HepG2 (cell line): Measurements from ENCODE around the gene MZF1. TPM values are rescaled to one million over a fixed set of nuclear protein-coding genes. Genes with fewer than 3 reads are reported as not detected.

Experiments used
- GATAD2A ChIP-seq: IDR thresholded peaks from 2 replicates; pipeline ENCODE4 v1.6.1; 2016
- GLMP ChIP-seq: sonication (generic); formaldehyde crosslinking; IDR thresholded peaks from 2 replicates; pipeline ENCODE4 v1.9.0; 2021; ENCODE audit warnings: missing genetic modification reagents, mild to moderate bottlenecking, borderline replicate concordance
- GTF2F1 ChIP-seq: fragments of 150-350 bp; IDR thresholded peaks from 2 replicates; pipeline ENCODE4 v1.6.1; 2014; ENCODE audit warnings: low read length
- KDM3A ChIP-seq: IDR thresholded peaks from 2 replicates; pipeline ENCODE4 v1.6.1; 2018; ENCODE audit warnings: low read depth, missing compliant biosample characterization
- MNT ChIP-seq: fragments of 450-650 bp; IDR thresholded peaks from 2 replicates; pipeline ENCODE4 v1.6.1; 2016
- NFIB ChIP-seq: sonication (generic); formaldehyde crosslinking; IDR thresholded peaks from 2 replicates; pipeline ENCODE4 v1.9.0; 2021; ENCODE audit warnings: missing genetic modification reagents, mild to moderate bottlenecking, borderline replicate concordance
- SMARCC2 ChIP-seq: fragments of 450-650 bp; IDR thresholded peaks from 2 replicates; pipeline ENCODE4 v1.6.1; 2017; ENCODE audit warnings: antibody characterized with exemption, mild to moderate bottlenecking
- SNAI1 ChIP-seq: sonication (generic); formaldehyde crosslinking; IDR thresholded peaks from 2 replicates; pipeline ENCODE4 v1.5.0; 2020; ENCODE audit warnings: mild to moderate bottlenecking, missing genetic modification reagents, borderline replicate concordance
- SUZ12 ChIP-seq: fragments of 150-350 bp; IDR thresholded peaks from 2 replicates; pipeline ENCODE4 v1.6.1; 2014; ENCODE audit warnings: low read depth, low read length
- THRA ChIP-seq: sonication (generic); formaldehyde crosslinking; IDR thresholded peaks from 2 replicates; pipeline ENCODE4 v1.4.0; 2020; ENCODE audit warnings: missing genetic modification reagents, borderline replicate concordance
- YEATS4 ChIP-seq: sonication (generic); formaldehyde crosslinking; IDR thresholded peaks from 2 replicates; pipeline ENCODE4 v1.4.0; 2020; ENCODE audit warnings: missing genetic modification reagents, borderline replicate concordance
- ZBTB10 ChIP-seq: sonication (generic); formaldehyde crosslinking; IDR thresholded peaks from 2 replicates; pipeline ENCODE4 v1.4.0; 2020; ENCODE audit warnings: missing genetic modification reagents, borderline replicate concordance
- ZBTB49 ChIP-seq: sonication (generic); formaldehyde crosslinking; IDR thresholded peaks from 2 replicates; pipeline ENCODE4 v1.4.0; 2020; ENCODE audit warnings: missing genetic modification reagents, borderline replicate concordance
- ZKSCAN5 ChIP-seq: sonication (generic); formaldehyde crosslinking; IDR thresholded peaks from 2 replicates; pipeline ENCODE4 v1.5.1; 2020; ENCODE audit warnings: mild to moderate bottlenecking, missing genetic modification reagents
- ZNF136 ChIP-seq: sonication (generic); formaldehyde crosslinking; IDR thresholded peaks from 2 replicates; pipeline ENCODE4 v1.8.1; 2022; ENCODE audit warnings: low read depth, mild to moderate bottlenecking, moderate library complexity, missing genetic modification reagents
- ZNF292 ChIP-seq: sonication (generic); formaldehyde crosslinking; IDR thresholded peaks from 2 replicates; pipeline ENCODE4 v1.8.1; 2022; ENCODE audit warnings: mild to moderate bottlenecking, low read depth, missing genetic modification reagents, borderline replicate concordance
- ZNF33B ChIP-seq: sonication (generic); formaldehyde crosslinking; IDR thresholded peaks from 2 replicates; pipeline ENCODE4 v1.5.1; 2020; ENCODE audit warnings: mild to moderate bottlenecking, missing genetic modification reagents
- ZNF652 ChIP-seq: IDR thresholded peaks from 2 replicates; pipeline ENCODE4 v1.6.1; 2016; ENCODE audit warnings: low read depth, borderline replicate concordance
- ZNF773 ChIP-seq: sonication (generic); formaldehyde crosslinking; IDR thresholded peaks from 2 replicates; pipeline ENCODE4 v1.4.0; 2020; ENCODE audit warnings: missing genetic modification reagents, borderline replicate concordance
- ZSCAN20 ChIP-seq: sonication (generic); formaldehyde crosslinking; IDR thresholded peaks from 2 replicates; pipeline ENCODE4 v1.4.0; 2020; ENCODE audit warnings: missing genetic modification reagents, mild to moderate bottlenecking, borderline replicate concordance
- polyA plus RNA-seq, 8 experiments: library from polyadenylated mRNA; depleted of rRNA in 3 of 8; stranded (reverse) in 7 of 8; unstranded in 1 of 8; fragments of >200 nt; fragmentation: Illumina TruSeq in 4 of 8; extraction: Trizol in 4 of 8; gene quantifications; 2 replicates each; pipeline versions ENCODE4 v1.2.1 to v1.2.3, GENCODE V29; 2011 to 2016; ENCODE audit warnings: low read depth in 4 of 8, missing spikeins in 1 of 8, mixed read lengths in 1 of 8; ENCODE audit not compliant: insufficient read depth in 1 of 8
- total RNA-seq, 5 experiments: library from RNA; depleted of rRNA; stranded (reverse); fragments of >200 nt; fragmentation: Illumina TruSeq; extraction: Trizol; gene quantifications; 2 replicates each; pipeline ENCODE4 v1.2.3, GENCODE V29; 2016; ENCODE audit warnings: low read depth in 1 of 5

The MZF1 gene
- total and polyA plus RNA-seq, 2 of the 13 experiments (the other 11 are each of a cell fraction or from before 2014, with no cell fraction given): 3.1 to 8.1 TPM

GRCh38 chr19:58575183-58576041, 2.3 kb upstream of the MZF1 start (continued):
- no peak for TF ChIP-seq ZBTB10 (CRISPR knock-in tag)
- no peak for TF ChIP-seq THRA (CRISPR knock-in tag)
- TF ChIP-seq ZBTB49 (CRISPR knock-in tag): no peak
- peak; percentile 71; the same call in 1 of the 2 replicates for TF ChIP-seq KDM3A (CRISPR knock-in tag)
- no peak for TF ChIP-seq ZKSCAN5 (CRISPR knock-in tag)
- TF ChIP-seq SNAI1 (CRISPR knock-in tag): peak; percentile 35; the same call in 1 of the 2 replicates
- no peak for TF ChIP-seq ZNF292 (CRISPR knock-in tag)
- peak; percentile 75 for TF ChIP-seq YEATS4 (CRISPR knock-in tag)
- no peak for TF ChIP-seq ZNF136 (CRISPR knock-in tag)
- TF ChIP-seq ZNF33B (CRISPR knock-in tag): no peak; the same call in 1 of the 2 replicates
- TF ChIP-seq SMARCC2: no peak
- 0 out of 2 replicates have a peak, but pooled peaks have one; percentile 2 for TF ChIP-seq MNT
- TF ChIP-seq GLMP (CRISPR knock-in tag): no peak
- no peak; the same call in 1 of the 2 replicates for TF ChIP-seq GATAD2A
- no peak for TF ChIP-seq NFIB (CRISPR knock-in tag)
- TF ChIP-seq GTF2F1: no peak
- TF ChIP-seq ZSCAN20: no peak
- peak; percentile 54 for TF ChIP-seq SUZ12
- TF ChIP-seq ZNF773 (CRISPR knock-in tag): peak; percentile 40; the same call in 1 of the 2 replicates
- no peak for TF ChIP-seq ZNF652
